ENCODE data around the gene ELMO1.

Gene ELMO1

GRCh38 chr7:37290731-37291130 lies 157.9 kb downstream of the ELMO1 start:
- no peak for DNase-seq

- DNase-seq = no peak
Observed at GRCh38 chr7:37289781-37290180, 158.9 kb downstream of the ELMO1 start.

GRCh38 chr7:37289367-37289766 lies 159.3 kb downstream of the ELMO1 start:
- DNase-seq = no peak

- DNase-seq = no peak
Observed at GRCh38 chr7:37287131-37287855, 161.4 kb downstream of the ELMO1 start.

- no peak for DNase-seq
Observed at GRCh38 chr7:37286454-37286832, 162.2 kb downstream of the ELMO1 start.

- DNase-seq = no peak
Observed at GRCh38 chr7:37285706-37286453, 162.8 kb downstream of the ELMO1 start.

- peak; percentile 18 for DNase-seq
Observed at GRCh38 chr7:37284805-37285231, 163.8 kb downstream of the ELMO1 start.

GRCh38 chr7:37284285-37284684 lies 164.4 kb downstream of the ELMO1 start:
- DNase-seq = no peak

- DNase-seq = no peak
Observed at GRCh38 chr7:37283716-37284115, 164.9 kb downstream of the ELMO1 start.

- no peak for DNase-seq
Observed at GRCh38 chr7:37282927-37283326, 165.7 kb downstream of the ELMO1 start.

- DNase-seq = no peak
Observed at GRCh38 chr7:37282093-37282444, 166.6 kb downstream of the ELMO1 start.

GRCh38 chr7:37281368-37282092 lies 167.1 kb downstream of the ELMO1 start:
- DNase-seq = no peak

GRCh38 chr7:37277513-37277912 lies 171.2 kb downstream of the ELMO1 start:
- no peak for DNase-seq

- DNase-seq = no peak
Observed at GRCh38 chr7:37275078-37275710, 173.5 kb downstream of the ELMO1 start.

GRCh38 chr7:37273891-37274290 lies 174.8 kb downstream of the ELMO1 start:
- DNase-seq = no peak

GRCh38 chr7:37269711-37270508 lies 178.8 kb downstream of the ELMO1 start:
- no peak for DNase-seq

GRCh38 chr7:37267251-37267650 lies 181.4 kb downstream of the ELMO1 start:
- no peak for DNase-seq

- DNase-seq = no peak
Observed at GRCh38 chr7:37265876-37266275, 182.8 kb downstream of the ELMO1 start.

- no peak for DNase-seq
Observed at GRCh38 chr7:37265006-37265405, 183.7 kb downstream of the ELMO1 start.

- DNase-seq = no peak
Observed at GRCh38 chr7:37262181-37262580, 186.5 kb downstream of the ELMO1 start.

- no peak for DNase-seq
Observed at GRCh38 chr7:37259319-37259821, 189.3 kb downstream of the ELMO1 start.

GRCh38 chr7:37256631-37257030 lies 192.0 kb downstream of the ELMO1 start:
- DNase-seq = no peak

Data from activated CD4-positive, alpha-beta T cell treated with anti-CD3 and anti-CD28 coated beads for 1 hour (primary cell).